Hematopoietic multipotent progenitor cell (in vitro differentiated cells): ENCODE data around the gene KRT13. TPM values are rescaled to one million over a fixed set of nuclear protein-coding genes. Genes with fewer than 3 reads are reported as not detected.

Experiments used
- DNase-seq, 3 donors: peaks; one replicate each; pipeline ENCODE4 v3.0.0-alpha.2; 2011 to 2015; ENCODE audit warnings: low read depth in 2 of 3, low spot score in 2 of 3
- total RNA-seq: library from RNA; depleted of rRNA; stranded (reverse); fragments of >200 nt; gene quantifications from one replicate; pipeline ENCODE4 v1.2.3, GENCODE V29; 2012

KRT13 gene
- total RNA-seq, 1 donor = not detected

- no peak for DNase-seq
These were observed 33.2 kb upstream of the KRT13 start for GRCh38 chr17:41538565-41538991.

GRCh38 chr17:41537990-41538389, 32.6 kb upstream of the KRT13 start:
- DNase-seq = no peak

GRCh38 chr17:41537614-41537954, 32.2 kb upstream of the KRT13 start:
- DNase-seq = no peak

GRCh38 chr17:41536741-41537613, 31.6 kb upstream of the KRT13 start:
- DNase-seq = no peak

- DNase-seq = no peak
These were observed 30.5 kb upstream of the KRT13 start for GRCh38 chr17:41535764-41536481.

- DNase-seq = no peak
These were observed 29.6 kb upstream of the KRT13 start for GRCh38 chr17:41534899-41535546.

GRCh38 chr17:41533613-41534012, 28.2 kb upstream of the KRT13 start:
- no peak for DNase-seq

GRCh38 chr17:41532947-41533570, 27.6 kb upstream of the KRT13 start:
- no peak for DNase-seq

GRCh38 chr17:41531993-41532392, 26.6 kb upstream of the KRT13 start:
- DNase-seq = no peak

- DNase-seq = no peak
These were observed 24.9 kb upstream of the KRT13 start for GRCh38 chr17:41530062-41531048.

- no peak for DNase-seq
These were observed 24.1 kb upstream of the KRT13 start for GRCh38 chr17:41529491-41529915.

- DNase-seq = no peak
These were observed 23.5 kb upstream of the KRT13 start for GRCh38 chr17:41528959-41529353.

- DNase-seq = peak in 1 of 3 donors; percentile 14
These were observed 21.9 kb upstream of the KRT13 start for GRCh38 chr17:41527063-41528023.

GRCh38 chr17:41524261-41524660, 18.8 kb upstream of the KRT13 start:
- DNase-seq = no peak

GRCh38 chr17:41523787-41524186, 18.4 kb upstream of the KRT13 start:
- no peak for DNase-seq

- DNase-seq = no peak
These were observed 17.8 kb upstream of the KRT13 start for GRCh38 chr17:41523225-41523593.

GRCh38 chr17:41522301-41523224, 17.2 kb upstream of the KRT13 start:
- no peak for DNase-seq
